Inflammatory macrophage (primary cell): ENCODE results near the gene SYT7.

Experiments
- DNase-seq, 2 donors: peaks; one replicate each; pipeline ENCODE4 v3.0.0-alpha.2; 2020 to 2022
- total RNA-seq, 18 experiments: gene quantifications; one replicate each; lab custom pipeline; 2026; ENCODE audit warnings: mixed read lengths in 6 of 18, inconsistent platforms in 2 of 18; lab: John Stamatoyannopoulos, UW

The SYT7 gene, protein sequence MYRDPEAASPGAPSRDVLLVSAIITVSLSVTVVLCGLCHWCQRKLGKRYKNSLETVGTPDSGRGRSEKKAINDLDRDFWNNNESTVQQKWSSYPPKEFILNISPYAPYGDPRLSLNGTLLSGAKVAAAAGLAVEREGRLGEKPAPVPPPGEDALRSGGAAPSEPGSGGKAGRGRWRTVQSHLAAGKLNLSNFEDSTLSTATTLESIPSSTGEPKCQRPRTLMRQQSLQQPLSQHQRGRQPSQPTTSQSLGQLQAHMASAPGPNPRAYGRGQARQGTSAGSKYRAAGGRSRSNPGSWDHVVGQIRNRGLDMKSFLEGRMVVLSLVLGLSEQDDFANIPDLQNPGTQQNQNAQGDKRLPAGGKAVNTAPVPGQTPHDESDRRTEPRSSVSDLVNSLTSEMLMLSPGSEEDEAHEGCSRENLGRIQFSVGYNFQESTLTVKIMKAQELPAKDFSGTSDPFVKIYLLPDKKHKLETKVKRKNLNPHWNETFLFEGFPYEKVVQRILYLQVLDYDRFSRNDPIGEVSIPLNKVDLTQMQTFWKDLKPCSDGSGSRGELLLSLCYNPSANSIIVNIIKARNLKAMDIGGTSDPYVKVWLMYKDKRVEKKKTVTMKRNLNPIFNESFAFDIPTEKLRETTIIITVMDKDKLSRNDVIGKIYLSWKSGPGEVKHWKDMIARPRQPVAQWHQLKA
- total RNA-seq: 0 to 0.57 (median 0.12) reads per million in 18 experiments

DNA sequence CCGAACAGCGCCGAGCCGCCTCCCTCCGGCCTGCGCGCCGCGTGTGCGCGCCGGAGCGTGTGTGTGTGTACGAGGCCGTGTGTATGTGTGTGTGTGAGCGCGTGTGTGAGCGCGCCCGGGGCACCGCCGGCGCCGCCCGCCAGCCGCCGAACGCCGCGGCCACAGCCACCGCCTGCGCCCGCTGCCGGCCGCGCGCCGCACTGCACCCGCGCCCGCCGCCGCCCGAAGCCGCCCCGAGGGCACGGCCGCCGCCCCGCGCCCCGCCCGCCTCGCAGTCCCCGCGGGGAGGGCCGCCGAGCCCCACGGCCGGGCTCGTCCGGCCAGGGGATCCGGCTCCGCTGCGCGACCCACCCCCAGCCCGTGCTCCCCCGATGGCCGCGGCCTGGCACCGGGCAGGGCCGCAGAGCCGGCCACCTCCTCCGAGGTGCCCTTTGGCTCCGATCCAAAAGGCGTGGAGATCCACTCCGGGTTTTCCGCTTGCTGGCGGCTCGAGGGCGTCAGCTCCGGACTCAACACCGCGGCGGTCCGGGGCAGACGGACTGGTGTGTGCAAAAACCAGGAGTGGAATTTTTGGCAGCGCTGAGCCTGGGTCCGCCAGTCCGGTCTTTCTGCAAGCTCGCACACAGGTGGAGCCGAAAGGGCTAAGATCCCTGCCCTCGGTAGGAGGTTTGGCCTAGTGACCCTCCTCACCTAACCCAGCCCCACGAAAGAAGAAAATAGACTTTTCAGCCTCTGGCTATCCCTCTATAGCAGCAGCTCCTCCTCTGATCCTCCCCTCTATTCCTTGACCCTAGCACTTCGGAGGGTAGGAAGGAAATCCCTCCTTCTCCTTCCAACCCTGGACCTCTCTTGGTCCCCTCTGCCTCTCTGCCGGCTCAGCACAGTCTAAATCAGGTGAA, at the start of gene SYT7:
Gene SYT7 (minus strand): TSS at position 47 of the 899 bp plus-strand sequence. CDS start 256 bp downstream, outside the sequence.
- peak; percentile 96 to 97 for DNase-seq

DNA sequence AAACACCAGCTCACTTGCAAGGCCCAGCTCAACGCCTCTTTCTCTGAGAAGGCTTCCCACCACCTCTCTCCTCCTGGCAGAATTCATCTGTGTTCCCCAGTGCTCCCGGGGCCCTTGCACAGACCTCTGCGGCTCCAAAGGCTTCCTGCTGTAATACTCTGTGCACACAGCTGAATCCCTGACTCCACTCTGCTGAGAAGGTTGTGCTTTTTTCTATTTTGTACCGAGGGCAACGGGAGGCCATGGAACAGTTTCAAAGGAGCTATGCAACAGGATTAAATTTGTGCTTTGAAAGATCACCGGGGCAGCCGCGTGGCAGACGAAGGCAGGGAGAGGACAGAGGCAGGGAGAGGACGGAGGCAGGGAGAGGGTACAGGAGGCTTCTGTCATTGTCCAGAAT, 49.2 kb upstream of the SYT7 start:
- DNase-seq: no peak

DNA sequence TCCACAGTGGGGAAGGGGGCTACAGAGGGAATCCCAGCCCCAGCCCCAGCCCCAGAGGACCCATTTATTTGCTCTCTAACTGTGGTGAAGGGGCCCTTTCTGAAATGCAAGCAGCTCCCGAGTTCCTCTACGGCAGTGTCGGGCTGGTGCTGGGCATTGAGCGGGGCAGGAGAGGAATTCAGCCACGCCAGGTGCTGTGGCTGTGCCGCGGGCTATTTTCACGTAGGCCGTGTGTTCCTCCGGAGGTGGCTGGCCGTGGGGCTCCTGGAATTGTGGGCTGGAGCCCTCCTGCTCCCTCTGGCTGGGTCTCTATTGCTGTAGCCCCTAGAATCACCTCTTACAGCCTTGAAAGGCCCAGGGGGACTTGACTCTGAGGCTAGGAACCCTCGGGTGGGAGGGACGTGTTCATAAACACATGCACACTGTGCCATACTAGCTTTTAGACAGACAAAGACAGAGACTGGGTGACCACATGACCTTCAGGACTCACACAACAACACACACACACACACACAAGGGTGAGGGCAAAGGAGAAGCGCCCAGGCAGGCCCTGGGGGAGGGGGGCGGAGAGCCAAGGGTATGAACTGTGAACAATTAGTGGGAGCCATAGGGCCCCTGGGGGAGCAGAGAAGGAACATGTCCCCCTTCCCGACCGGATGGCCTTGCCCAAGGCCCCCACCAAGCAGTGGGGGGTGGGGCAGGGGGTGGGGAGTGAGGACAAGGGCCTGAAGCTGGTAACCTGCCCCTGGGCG, 48.4 kb upstream of the SYT7 start:
- DNase-seq: no peak

DNA sequence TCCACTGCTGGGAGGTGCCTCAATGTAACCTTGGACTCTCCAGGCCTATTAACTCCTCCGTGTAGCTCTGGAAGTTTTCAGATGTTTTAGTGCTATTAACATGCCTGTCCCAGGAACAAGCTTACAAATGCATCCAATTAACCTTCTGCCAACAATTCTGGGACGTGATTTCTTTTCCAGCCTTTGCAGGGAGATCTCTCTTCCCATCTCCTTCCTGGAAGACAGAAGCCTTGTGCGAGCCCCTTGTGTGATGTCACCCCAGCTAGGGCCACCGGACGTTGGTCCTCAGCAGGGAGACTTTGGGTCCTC, 47.7 kb upstream of the SYT7 start:
- no peak for DNase-seq

DNA sequence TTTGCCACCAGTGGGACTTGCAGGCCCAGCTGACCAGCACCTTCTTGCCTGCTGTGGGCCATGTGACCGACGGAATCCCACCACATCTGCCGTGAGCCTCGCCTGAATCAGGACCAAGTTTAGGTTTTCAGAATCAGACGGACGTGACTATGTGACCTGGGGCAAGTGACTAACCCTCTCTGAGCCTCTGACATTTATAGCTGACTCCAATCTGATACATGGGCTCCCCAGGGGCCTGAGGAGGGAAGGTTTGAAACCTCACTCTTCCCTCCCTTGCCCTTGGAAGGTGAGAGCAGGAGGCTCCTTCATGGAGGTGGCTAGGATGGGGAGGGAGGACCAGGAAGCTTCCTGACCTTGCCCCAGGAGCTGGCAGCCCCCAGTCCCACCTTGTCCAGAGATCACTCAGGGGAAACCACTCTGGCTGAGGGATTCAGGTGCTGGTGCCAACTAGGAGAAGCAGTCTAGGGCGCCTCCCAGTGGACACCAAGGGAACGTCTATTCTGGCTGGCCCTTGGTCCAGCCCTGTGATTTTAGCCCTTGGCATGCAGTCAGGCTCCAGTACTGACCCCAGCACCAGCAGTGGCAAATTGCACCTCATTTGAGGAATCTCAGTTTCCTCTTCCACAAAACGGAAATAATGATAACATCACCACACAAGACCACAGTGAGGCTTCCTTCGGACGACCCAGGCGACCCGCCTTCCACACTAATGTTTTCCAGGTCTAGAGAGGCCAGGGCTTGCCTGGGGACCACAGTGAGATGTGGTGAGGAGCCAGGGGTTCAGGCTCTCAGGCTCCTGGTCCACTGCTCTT, 47.2 kb upstream of the SYT7 start:
- DNase-seq: peak; percentile 54 to 74

DNA sequence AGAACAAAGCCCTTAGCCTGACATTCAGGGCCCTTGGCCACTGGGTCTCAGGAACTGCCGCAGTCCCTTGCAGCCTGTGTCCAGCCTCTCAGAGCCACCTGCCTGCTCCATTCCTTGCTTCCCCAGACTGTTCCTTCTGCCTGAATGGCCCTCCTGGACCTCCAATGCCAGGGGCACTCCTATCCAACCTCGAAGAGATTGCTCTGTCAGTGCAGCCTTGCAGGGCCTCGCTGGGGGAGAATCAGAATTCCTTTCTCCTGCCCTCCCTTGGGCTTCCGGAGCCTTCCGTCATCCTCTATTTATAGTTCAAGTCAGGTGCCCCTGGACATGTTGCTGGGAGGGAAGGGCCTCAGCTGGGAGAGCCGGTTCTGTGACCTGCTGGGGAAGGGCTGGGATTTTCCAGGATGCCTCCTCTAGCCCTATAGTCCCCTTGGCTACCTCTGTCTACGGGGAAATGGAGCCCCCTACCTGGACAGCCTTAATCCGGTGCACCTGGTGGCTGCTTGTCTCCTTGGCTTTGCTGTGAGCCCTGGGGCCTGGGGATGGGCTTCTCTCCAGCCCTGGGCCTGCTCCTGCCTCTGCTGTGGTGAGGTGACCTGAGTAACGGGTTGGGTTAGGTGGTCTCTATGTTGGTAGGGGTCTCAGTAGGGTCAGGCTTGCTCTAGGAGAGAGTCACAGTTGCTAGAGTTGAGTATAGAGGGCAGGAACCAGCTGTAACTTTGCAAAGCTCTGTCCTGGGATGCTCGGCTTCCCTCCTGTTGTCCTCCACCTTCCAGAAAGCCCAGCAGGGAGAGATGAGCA, 45.9 kb upstream of the SYT7 start:
- DNase-seq: no peak

DNA sequence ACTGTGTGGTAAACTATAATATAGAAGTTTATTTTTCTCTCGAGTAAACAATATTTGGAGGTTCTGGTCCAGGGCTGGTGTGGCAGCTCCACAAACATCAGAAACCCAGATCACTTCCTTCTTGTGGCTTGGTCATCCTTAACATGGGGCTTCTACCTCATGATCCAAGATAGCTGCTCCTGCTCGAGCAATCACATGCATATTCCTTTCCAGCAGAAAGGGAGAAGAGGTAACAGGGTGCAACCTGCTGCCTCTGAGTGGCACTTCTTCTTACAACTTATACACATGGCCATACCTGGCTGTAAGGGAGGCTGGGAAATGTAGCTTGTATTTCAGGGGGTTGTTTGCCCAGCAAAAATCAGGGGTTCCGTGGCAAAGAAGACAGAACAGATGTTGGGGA, 44.6 kb upstream of the SYT7 start:
- DNase-seq: no peak

DNA sequence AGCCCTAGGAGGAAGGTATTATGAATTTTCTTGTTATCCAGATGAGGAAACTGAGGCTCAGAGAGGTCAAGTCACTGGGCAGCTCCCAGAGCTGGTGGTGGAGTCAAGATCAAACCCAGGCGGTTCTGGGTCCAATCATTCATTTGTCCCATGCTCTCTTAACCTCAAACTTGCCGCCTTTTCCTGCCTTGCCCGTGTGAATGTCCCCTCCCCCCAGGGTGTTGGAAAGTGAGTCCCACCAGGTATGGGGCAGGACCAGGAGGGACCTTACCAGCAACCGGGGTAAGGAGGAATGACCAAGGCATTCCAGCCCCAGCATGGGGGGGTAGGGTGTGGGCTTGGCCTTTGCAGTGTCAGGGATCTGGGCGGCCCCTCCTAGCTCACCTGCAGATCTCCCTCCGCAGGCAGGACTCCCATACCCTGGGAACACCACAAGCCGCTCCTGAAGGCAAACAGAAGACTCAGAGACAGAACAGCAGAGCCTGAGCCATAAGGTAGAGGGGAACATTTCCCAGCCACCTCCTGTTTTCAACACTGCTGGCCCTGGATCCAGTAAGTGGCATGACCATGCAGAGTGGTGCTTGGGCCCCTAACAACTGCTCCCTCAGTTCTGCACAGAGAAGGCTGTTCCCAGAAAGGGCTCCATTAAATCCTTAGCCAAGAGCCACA, 41.2 kb upstream of the SYT7 start:
- DNase-seq: no peak

DNA sequence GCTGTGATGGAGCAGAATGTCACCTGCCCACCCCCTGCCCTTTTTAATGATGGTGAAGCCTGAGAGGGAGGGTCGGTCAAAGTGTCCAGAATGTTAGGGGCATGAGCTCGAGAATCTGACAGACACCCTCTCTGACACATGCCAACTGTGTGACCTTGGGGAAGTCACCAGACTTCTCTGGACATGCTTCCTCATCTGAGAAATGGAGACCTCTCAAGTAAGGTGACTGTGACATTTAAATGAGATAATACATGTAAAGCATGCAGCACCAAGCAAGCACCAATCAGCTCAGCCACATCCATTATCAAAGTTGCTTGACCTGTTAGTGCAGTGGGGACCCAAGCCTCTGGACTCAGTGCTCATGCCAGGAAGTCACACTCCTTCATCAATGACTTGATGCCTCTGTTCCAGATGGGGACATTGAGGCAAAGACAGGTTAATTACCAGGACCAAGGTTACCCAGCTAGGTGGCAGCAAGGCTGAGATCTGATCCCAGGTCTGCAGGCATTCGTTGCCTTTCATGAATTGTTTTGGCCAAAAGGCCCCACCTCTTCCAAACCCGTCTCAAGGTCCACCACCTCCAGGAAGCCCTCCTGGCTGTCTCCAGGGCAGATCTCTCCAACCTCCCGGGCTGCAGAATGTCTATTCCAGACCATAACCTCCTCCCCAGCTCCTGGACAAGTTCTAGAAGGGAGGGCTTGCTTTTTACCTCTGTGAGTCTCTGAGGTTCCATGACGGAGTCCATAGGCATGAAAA, 38.8 kb upstream of the SYT7 start:
- DNase-seq: peak; percentile 32 to 40

DNA sequence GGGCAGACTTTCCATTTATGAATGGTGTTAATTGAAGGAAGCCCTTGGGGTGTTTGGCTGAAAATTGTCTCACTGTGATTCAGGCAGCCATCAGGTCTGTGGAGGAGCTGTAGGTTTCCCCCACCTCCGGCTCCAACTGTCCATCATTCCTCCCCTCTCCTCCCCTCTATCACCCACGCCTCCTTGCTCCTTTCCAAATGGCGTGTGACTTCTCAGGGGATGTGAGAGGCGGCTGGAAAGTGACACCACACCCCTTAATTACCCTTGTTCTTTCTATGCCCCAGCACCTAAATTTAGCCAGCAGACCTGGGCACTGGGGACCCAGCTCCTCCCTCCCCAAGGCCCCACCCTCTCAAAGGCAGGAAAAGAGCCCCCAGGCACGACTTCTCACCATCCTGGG, 38.1 kb upstream of the SYT7 start:
- peak; percentile 8 to 47 for DNase-seq

DNA sequence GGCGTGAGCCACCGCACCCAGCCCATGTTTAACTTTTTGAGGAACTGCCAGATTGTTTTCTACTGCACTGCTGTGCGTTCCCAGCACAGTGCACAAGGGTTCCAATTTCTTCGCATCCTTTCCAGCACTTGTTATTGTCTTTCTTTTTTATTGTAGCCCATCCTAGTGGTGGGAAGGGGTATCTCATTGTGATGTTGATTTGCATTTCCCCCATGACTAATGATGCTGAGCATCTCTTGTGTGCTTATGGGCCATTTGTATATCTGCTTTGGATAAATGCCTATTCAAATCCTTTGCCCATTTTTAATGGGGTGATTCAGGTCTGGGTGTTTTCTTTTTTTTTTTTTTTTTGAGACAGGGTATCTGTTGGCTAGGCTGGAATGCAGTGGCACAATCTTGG, 36.6 kb upstream of the SYT7 start:
- DNase-seq: no peak

DNA sequence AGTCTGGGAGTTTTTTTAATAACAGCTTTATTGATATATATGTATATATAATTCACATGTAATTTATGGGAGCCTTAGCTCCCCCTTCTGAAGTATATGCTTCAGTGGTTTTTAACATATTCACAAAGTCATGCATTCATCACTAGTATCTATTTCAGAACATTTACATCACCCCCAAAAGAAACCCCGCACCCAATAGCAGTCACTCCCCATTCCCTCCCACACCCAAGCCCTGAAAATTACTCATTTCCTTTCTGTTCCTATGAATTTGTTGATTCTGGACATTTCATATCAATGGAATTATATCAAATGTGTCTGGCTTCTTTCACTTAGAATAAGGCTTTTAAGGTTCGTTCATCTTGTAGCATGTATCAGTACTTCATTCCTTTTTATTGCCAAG, 35.6 kb upstream of the SYT7 start:
- DNase-seq: peak; percentile 23 to 42

DNA sequence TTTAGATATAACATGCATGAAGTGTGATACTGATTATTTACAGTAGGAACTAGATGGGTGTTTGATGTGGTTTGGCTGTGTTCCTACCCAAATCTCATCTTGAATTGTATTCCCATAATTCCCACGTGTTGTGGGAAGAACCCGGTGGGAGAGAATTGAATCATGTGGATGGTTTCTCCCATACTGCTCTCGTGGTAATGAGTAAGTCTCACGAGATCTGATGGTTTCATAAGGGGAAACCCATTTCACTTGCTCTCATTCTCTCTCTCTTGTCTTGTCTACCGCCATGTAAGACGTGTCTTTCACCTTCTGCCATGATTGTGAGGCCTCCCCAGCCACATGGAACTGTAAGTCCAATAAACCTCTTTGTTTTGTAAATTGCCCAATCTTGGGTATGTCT, 33.9 kb upstream of the SYT7 start:
- DNase-seq: peak; percentile 54 to 60

DNA sequence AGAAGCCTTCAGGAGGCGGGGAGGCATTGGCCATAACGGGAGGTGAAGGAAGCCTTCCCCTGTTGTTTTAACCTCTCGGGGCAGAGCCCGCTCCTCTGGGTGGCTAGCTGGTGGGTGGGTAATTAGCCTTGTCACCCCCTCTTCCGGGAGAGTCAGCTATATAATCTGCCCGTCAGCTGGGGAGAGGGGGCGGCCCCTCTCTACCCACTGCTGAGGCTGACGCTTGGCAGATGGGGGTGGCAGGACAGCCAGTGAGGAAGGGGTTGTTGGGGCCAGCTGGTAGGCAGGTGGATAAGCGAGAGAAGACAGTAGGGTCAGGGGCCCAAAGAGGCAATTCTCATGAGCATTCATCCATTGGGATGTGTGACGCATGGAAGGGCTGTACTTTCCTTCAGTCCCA, 33.0 kb upstream of the SYT7 start:
- no peak for DNase-seq

DNA sequence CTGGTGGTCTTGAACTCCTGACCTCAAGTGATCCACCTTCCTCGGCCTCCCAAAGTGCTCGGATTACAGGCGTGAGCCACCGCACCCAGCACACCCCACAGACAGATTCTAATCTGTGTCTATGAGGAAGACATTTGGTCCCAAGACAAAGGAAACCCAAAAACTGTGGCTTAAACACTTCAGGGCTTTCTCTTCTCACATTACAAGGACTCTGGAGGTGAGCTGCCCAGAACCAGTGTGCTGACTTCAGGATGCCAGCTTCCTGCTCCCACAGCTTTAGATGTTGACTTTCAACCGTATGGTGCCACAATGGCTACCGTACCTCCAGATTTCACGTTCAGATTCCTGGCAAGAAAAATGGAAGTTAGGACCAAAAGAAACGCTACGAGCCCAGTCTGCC, 32.2 kb upstream of the SYT7 start:
- no peak for DNase-seq

DNA sequence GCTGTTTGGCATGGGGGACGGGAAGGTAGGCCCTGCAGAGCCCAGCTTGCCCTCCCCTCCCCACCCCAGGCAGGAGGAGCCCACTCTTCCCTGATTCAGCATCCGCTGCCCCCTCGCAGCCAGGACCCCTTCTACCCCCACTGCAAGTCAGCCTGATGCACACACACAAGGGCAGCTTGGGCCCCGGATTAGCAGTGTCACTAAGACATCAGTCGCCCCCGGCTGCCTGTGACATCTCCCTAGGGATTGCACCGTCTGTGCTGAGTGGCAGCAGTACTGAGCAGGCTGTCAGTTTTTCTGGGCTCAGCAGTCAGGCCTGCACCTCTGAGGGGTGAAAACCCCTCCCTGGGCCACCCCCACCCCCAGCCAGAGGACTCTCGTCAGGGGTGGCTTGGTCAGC, 30.4 kb upstream of the SYT7 start:
- DNase-seq: no peak

DNA sequence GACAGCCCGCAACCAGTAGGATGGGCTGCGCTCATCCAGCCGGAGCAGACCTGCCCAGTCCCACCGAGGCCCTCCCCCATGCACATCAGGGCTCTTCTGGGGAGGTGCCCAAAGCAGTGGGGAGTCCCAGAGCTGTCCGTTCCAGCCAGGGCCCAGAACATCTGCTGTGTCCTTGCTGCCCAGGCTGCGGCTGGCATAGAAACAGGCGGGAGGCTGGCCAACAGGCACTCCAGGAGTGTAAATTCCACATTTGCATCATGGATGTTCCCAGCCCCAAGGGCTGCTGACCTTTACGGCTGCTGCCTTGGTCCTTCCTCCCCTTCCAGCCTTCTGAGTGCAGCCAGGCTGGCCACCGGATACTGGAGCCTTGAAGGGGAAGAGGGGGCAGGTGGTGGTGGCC, 30.0 kb upstream of the SYT7 start:
- DNase-seq: no peak

DNA sequence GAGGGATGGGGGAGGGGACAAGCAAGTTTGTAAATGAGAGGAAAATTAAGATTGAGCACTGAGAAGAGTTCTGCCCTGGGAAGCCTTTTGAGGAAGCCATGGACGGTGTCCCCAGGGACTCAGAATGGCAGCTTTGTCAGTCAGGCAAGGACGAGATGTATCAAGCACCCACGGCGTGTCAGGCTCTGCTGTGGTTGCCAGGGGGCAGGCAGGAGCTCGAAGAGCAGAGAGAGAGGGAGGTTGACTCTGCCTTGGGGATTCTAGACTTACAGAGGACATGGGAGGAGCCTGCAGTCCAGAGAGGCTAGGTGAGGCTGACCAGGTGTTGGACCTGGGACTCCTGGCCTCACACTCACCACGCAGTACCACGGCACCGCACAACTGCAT, 29.1 kb upstream of the SYT7 start:
- DNase-seq: peak in 1 of 2 donors; percentile 40
